Mesenchymal stem cell (in vitro differentiated cells and primary cell): ENCODE data around the gene COX4I1.

Experiments used
- DNase-seq: peaks from one replicate; pipeline ENCODE4 v3.0.0-alpha.2; 2013
- H2AFZ ChIP-seq: one replicate; pipeline ENCODE4 v1.6.1; 2013; ENCODE audit warnings: low read depth, mild to moderate bottlenecking, control low read depth, inconsistent platforms, low read length, moderate library complexity
- H2AK5ac ChIP-seq: 2 replicates; pipeline ENCODE4 v1.6.1; 2013; ENCODE audit warnings: low read length, moderate library complexity, mild to moderate bottlenecking, inconsistent platforms; ENCODE audit not compliant: severe bottlenecking
- H2BK120ac ChIP-seq: one replicate; pipeline ENCODE4 v1.6.1; 2013; ENCODE audit warnings: low read depth, mild to moderate bottlenecking, inconsistent platforms, low read length, moderate library complexity
- H2BK12ac ChIP-seq, 2 experiments: one replicate each; pipeline ENCODE4 v1.6.1; 2013; ENCODE audit warnings: inconsistent platforms in 2 of 2, low read length in 2 of 2, mild to moderate bottlenecking in 2 of 2, moderate library complexity in 2 of 2, control low read depth in 1 of 2
- H2BK15ac ChIP-seq: one replicate; pipeline ENCODE4 v1.6.1; 2013; ENCODE audit warnings: mild to moderate bottlenecking, low read depth, inconsistent platforms; ENCODE audit not compliant: poor library complexity, severe bottlenecking
- H2BK5ac ChIP-seq: 2 replicates; pipeline ENCODE4 v1.6.1; 2013; ENCODE audit warnings: low read depth, mild to moderate bottlenecking, low read length, control low read depth, inconsistent platforms; ENCODE audit not compliant: poor library complexity, severe bottlenecking
- H3K14ac ChIP-seq, 2 experiments: one replicate each; pipeline ENCODE4 v1.6.1; 2013; ENCODE audit warnings: inconsistent platforms in 2 of 2, low read length in 2 of 2, control low read depth in 1 of 2, mild to moderate bottlenecking in 1 of 2, moderate library complexity in 1 of 2
- H3K18ac ChIP-seq, 2 experiments: one replicate each; pipeline ENCODE4 v1.6.1; 2013; ENCODE audit warnings: inconsistent platforms in 2 of 2, low read length in 2 of 2, control low read depth in 1 of 2, low read depth in 1 of 2, mild to moderate bottlenecking in 1 of 2
- H3K23ac ChIP-seq, 2 experiments: one replicate each; pipeline ENCODE4 v1.6.1; 2013; ENCODE audit warnings: inconsistent platforms in 2 of 2, low read length in 2 of 2, mild to moderate bottlenecking in 2 of 2, moderate library complexity in 2 of 2, control low read depth in 1 of 2
- H3K27ac ChIP-seq: 2 replicates; pipeline ENCODE4 v1.5.1; 2013; ENCODE audit warnings: mild to moderate bottlenecking, moderate library complexity, low read length, control low read depth, inconsistent platforms; ENCODE audit not compliant: poor library complexity, severe bottlenecking
- H3K27me3 ChIP-seq, 2 experiments: 2 replicates each; pipeline versions ENCODE4 v1.6.1 to v1.7.0; 2013; ENCODE audit warnings: low read length in 2 of 2, mild to moderate bottlenecking in 2 of 2, moderate library complexity in 2 of 2, control low read depth in 1 of 2, inconsistent platforms in 1 of 2; ENCODE audit not compliant: control insufficient read depth in 1 of 2, insufficient read depth in 1 of 2
- H3K36me3 ChIP-seq, 2 experiments: 2 replicates each; pipeline versions ENCODE4 v1.6.1 to v1.7.0; 2013; ENCODE audit warnings: low read length in 2 of 2, control low read depth in 1 of 2, inconsistent platforms in 1 of 2, low read depth in 1 of 2, mild to moderate bottlenecking in 1 of 2; ENCODE audit not compliant: insufficient read depth in 2 of 2, control insufficient read depth in 1 of 2
- H3K4ac ChIP-seq, 2 experiments: one replicate each; pipeline ENCODE4 v1.6.1; 2013; ENCODE audit warnings: inconsistent platforms in 2 of 2, low read length in 2 of 2, mild to moderate bottlenecking in 2 of 2, moderate library complexity in 2 of 2, control low read depth in 1 of 2, low read depth in 1 of 2
- H3K4me1 ChIP-seq: 2 replicates; pipeline ENCODE4 v1.6.1; 2013; ENCODE audit warnings: low read depth, low read length, control low read depth; ENCODE audit not compliant: control insufficient read depth, insufficient read depth
- H3K4me2 ChIP-seq: 2 replicates; pipeline ENCODE4 v1.6.1; 2013; ENCODE audit warnings: low read length, mild to moderate bottlenecking, inconsistent platforms; ENCODE audit not compliant: poor library complexity, severe bottlenecking
- H3K4me3 ChIP-seq, 2 experiments: 2 replicates each; pipeline versions ENCODE4 v1.5.1 to v1.7.0; 2013; ENCODE audit warnings: low read length in 2 of 2, mild to moderate bottlenecking in 2 of 2, control low read depth in 1 of 2, low read depth in 1 of 2; ENCODE audit not compliant: insufficient read depth in 1 of 2
- H3K79me1 ChIP-seq: replicated peaks from 2 replicates; pipeline ENCODE4 v1.6.1; 2013; ENCODE audit warnings: mild to moderate bottlenecking, control low read depth, low read length, inconsistent platforms; ENCODE audit not compliant: poor library complexity, severe bottlenecking
- H3K9ac ChIP-seq: 2 replicates; pipeline ENCODE4 v1.7.0; 2013; ENCODE audit warnings: mild to moderate bottlenecking, low read length, moderate library complexity
- H3K9me3 ChIP-seq: 2 replicates; pipeline ENCODE4 v1.7.0; 2013; ENCODE audit warnings: mild to moderate bottlenecking, low read length; ENCODE audit not compliant: control insufficient read depth
- H4K8ac ChIP-seq: one replicate; pipeline ENCODE4 v1.6.1; 2013; ENCODE audit warnings: inconsistent platforms, mild to moderate bottlenecking, low read length, moderate library complexity
- H4K91ac ChIP-seq: one replicate; pipeline ENCODE4 v1.6.1; 2013; ENCODE audit warnings: mild to moderate bottlenecking, low read length, inconsistent platforms
- WGBS: methylation state at CpG from one replicate; pipeline ENCODE4 v1.1.7; 2013; ENCODE audit warnings: mixed read lengths; 5-methylcytosine and 5-hydroxymethylcytosine counted together

COX4I1 gene

GRCh38 chr16:85750827-85751697, 48.4 kb upstream of the COX4I1 start, which contains the start of gene C16orf74:
TSS of gene C16orf74 (minus strand) at chr16:85751096. CDS start at chr16:85735217, 15,879 bp downstream.
- H3K18ac ChIP-seq: peak within 1 kb of the TSS; percentile 75 to 78
- H4K8ac ChIP-seq: peak within 1 kb of the TSS; percentile 78
- H2BK120ac ChIP-seq: no peak within 1 kb of the TSS
- H3K14ac ChIP-seq: peak within 1 kb of the TSS in 1 of 2 experiments; percentile 68
- H3K27me3 ChIP-seq: peaks cover 35 to 42% of the 10 kb centered on the region in 2 experiments
- H3K4ac ChIP-seq: peak within 1 kb of the TSS; percentile 47 to 51
- no peak within 1 kb of the TSS for H2AK5ac ChIP-seq
- no peaks in the 10 kb centered on the region for H3K36me3 ChIP-seq
- no peaks in the 10 kb centered on the region for H3K9me3 ChIP-seq
- H2BK15ac ChIP-seq: peak within 1 kb of the TSS; percentile 60
- H3K79me1 ChIP-seq: no peaks in the 10 kb centered on the region
- no peak within 1 kb of the TSS for H2BK5ac ChIP-seq
- H3K27ac ChIP-seq: no peak within 1 kb of the TSS
- no peak within 1 kb of the TSS for H3K23ac ChIP-seq
- peaks cover 28% of the 10 kb centered on the region for H3K4me1 ChIP-seq
- H3K4me3 ChIP-seq: peak within 1 kb of the TSS; percentile 55 to 76
- H3K9ac ChIP-seq: peak within 1 kb of the TSS; percentile 42
- peak within 1 kb of the TSS; percentile 46 for H4K91ac ChIP-seq
- H3K4me2 ChIP-seq: peak within 1 kb of the TSS; percentile 99
- peak; percentile 57 for DNase-seq
- peak within 1 kb of the TSS; percentile 36 for H2AFZ ChIP-seq
- WGBS: 11% methylated on average over 49 of the region's 96 CpGs
- peak within 1 kb of the TSS; percentile 29 to 41 for H2BK12ac ChIP-seq

DNA sequence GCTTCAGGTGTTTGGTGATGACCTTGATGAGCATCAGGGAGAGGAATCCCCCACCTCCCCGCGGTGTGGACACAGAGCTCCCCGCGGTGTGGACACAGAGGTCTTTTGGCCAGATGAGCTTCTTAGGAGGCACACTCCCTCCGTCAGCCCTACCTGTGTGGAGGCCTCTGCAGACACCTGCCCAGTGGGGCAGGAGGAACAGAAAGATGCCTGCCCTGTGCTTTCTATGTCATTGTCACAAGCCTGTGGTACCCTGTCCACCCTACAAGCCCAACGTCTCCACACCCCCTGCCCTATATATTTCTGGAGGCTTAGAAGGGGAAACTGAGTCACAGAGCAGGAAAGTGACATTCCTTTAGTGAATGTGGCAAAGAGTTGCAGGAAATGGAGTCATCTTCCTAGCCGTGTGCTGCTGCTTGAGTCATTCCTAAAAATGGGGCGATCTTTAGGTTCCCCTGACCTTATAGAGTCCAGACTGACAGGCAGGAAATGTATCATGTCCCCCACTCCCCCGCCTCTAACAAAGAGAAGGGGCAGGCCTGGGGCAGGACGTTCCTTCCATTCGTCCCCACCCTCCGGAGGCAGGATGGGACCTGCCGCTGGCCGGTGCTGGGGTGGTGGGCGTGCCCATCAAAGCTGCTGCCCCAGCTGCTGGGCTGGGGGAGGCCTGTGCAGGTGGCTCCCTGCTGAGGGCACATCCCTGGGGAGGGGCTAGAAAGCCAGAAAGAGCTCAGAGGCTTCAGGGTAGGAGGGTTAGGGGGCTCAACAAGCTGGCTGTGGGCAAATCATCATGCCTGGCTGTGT, 47.6 kb upstream of the COX4I1 start:
- Histone ChIP-seq H3K36me3 (no peaks in the 10 kb centered on the region), H4K91ac (no peak overlapping the region), H3K4ac (no peak overlapping the region), H2AFZ (no peak overlapping the region), H3K79me1 (no peaks in the 10 kb centered on the region), H3K9me3 (no peaks in the 10 kb centered on the region), H3K9ac (no peak overlapping the region), H3K4me1 (peaks cover 22% of the 10 kb centered on the region), H3K27me3 (peaks cover 36 to 42% of the 10 kb centered on the region in 2 experiments), H3K4me2 (no peak overlapping the region), H3K23ac (no peak overlapping the region), H3K14ac (no peak overlapping the region), H3K27ac (no peak overlapping the region), H3K18ac (peak overlapping the region in 1 of 2 experiments; percentile 52), H4K8ac (no peak overlapping the region), H2BK120ac (no peak overlapping the region), H2BK15ac (no peak overlapping the region), H2BK5ac (no peak overlapping the region), H2AK5ac (no peak overlapping the region), H3K4me3 (no peak overlapping the region), H2BK12ac (peak overlapping the region in 1 of 2 experiments; percentile 29)
- WGBS: 17% methylated on average over 14 of the region's 15 CpGs
- no peak for DNase-seq

DNA sequence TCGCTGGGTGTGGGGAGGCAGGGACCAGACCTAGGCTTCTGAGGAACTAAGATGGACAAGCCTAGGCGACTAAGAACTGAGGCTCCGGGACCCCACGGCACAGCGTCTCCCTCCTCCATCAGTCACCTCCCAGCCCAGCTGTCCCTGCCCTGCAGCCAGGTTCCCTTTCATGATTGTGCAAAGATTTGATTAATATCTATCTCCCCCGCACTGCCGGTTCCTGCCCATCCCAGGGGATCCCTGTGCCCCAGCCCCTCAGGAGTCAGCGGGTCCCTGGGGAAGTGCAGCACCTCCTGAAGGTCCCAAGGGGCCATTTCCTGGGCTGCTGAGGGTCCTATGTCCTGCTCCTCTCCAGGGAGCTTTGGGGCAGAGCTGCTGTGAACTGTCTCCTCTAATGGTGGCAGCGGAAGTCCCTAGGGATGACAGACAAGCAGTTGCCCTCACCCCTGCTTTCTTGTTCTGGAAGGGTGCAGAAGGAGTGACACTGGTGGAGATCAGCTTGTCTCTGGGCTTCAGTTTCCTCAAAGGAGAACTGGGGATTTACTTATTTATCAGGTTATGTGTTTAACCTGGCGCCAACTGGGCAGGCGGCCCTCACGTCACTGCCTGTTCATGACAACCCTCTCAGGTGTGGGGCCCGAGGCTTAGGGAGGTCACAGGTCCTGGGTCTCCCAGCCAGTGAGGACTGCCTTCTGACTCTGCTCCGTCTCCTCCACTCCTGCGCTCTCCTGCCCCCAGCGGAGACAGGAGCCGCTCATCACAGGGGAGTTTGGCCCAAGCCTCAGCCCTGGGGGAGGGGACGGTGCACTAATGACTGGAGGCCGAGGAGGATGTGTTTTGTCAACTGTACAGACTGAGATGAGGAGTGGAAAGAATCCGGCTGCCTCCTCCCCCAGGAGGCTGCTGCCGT, 46.7 kb upstream of the COX4I1 start:
- Histone ChIP-seq H2BK12ac (peak overlapping the region in 1 of 2 experiments; percentile 76), H3K23ac (no peak overlapping the region), H3K9ac (no peak overlapping the region), H3K27me3 (peaks cover 36 to 42% of the 10 kb centered on the region in 2 experiments), H2BK5ac (no peak overlapping the region), H3K14ac (no peak overlapping the region), H3K18ac (peak overlapping the region in 1 of 2 experiments; percentile 35), H3K4me2 (no peak overlapping the region), H3K27ac (no peak overlapping the region), H4K8ac (peak overlapping the region; percentile 19), H2AFZ (no peak overlapping the region), H3K4me3 (no peak overlapping the region), H4K91ac (no peak overlapping the region), H2BK120ac (no peak overlapping the region), H3K4me1 (peaks cover 21% of the 10 kb centered on the region), H2BK15ac (peak overlapping the region; percentile 84), H3K4ac (peak overlapping the region in 1 of 2 experiments; percentile 52), H3K36me3 (no peaks in the 10 kb centered on the region), H3K79me1 (no peaks in the 10 kb centered on the region), H3K9me3 (no peaks in the 10 kb centered on the region), H2AK5ac (no peak overlapping the region)
- 36% methylated on average over 21 of the region's 21 CpGs for WGBS
- DNase-seq: peak; percentile 78
